Measurements from ENCODE around the gene PHLDB3. TPM values are rescaled to one million over a fixed set of nuclear protein-coding genes. Genes with fewer than 3 reads are reported as not detected.
A peak's percentile ranks its signal among the peaks of the same experiment; 100 is the strongest.

PHLDB3 gene
- total RNA-seq, 1 experiment from 2014 or later, result 33.1 TPM

DNA sequence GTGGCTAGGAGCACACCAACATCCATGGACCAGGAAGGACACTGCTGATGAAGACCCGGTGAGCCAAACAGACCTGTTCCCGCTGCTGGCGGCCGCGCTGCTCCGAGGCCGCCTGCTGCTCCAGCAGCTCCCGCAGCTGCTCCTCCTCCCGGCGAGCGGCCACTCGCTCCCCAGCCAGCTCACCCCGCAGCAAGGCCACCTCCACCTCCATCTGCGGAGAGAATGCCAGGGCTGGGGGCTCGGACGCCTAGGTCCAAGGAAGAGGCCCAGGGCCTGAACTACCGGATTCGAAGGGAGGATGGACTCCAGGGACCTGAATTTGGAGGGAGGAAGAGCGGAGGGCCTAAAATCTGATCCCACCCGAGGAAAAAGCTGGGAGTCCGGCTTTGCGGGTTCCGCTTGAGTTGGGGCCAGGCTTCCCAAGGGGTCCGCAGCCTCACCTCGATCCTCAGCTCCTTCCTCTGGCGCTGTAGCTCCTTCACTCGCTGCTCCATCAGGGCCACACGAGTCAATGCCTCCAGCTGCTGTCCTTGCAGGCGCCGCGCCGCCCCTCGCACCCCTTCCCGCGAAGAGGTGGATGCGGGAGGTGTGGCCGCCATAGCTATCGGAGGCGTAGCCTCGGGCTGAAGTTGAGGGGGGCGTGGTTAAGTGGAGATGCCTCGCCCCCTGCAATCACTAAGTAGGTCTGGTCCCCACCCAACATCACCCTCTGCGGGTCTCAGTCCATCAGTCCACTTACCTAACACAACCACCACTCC lies 2.7 kb downstream of the PHLDB3 start:
- no peak overlapping the region for H3K4me3 Mint-ChIP-seq (ENCODE audit: unreplicated experiment)
- Histone ChIP-seq H3K4me3 (ENCODE audit: low read depth, low read length) (no peak overlapping the region), H3K36me3 (ENCODE audit: control insufficient read depth, insufficient read depth, low read length) (peaks cover 4% of the 10 kb centered on the region), H3K4me1 (peaks cover 29% of the 10 kb centered on the region), H3K27me3 (replicated peaks; ENCODE audit: control insufficient read depth, insufficient read depth, low read length) (no peaks in the 10 kb centered on the region), H3K9me3 (no peaks in the 10 kb centered on the region)
- BruUV-seq (replicated peaks), result no TSS peak
- H3K27ac Mint-ChIP-seq (ENCODE audit: unreplicated experiment), result no peak overlapping the region
- CTCF ChIA-PET, result interaction anchor here (0.6 to 0.7 kb wide), 3 partner anchors 39 to 126 kb away, joined by 3 to 5 read pairs (median 4); no protein-coding TSS in a partner anchor
- H3K4me1 Mint-ChIP-seq (ENCODE audit: low read depth, unreplicated experiment), result peaks cover 43% of the 10 kb centered on the region
- no peaks in the 10 kb centered on the region for H3K27me3 Mint-ChIP-seq (ENCODE audit: insufficient read depth, unreplicated experiment)
- intact Hi-C loops (cut with micrococcal nuclease; ENCODE audit: unreplicated experiment), result loop anchor here (5.0 kb wide), 1 partner anchor 55 kb away; no protein-coding TSS in a partner anchor
- TF ChIP-seq, protein P1, sequence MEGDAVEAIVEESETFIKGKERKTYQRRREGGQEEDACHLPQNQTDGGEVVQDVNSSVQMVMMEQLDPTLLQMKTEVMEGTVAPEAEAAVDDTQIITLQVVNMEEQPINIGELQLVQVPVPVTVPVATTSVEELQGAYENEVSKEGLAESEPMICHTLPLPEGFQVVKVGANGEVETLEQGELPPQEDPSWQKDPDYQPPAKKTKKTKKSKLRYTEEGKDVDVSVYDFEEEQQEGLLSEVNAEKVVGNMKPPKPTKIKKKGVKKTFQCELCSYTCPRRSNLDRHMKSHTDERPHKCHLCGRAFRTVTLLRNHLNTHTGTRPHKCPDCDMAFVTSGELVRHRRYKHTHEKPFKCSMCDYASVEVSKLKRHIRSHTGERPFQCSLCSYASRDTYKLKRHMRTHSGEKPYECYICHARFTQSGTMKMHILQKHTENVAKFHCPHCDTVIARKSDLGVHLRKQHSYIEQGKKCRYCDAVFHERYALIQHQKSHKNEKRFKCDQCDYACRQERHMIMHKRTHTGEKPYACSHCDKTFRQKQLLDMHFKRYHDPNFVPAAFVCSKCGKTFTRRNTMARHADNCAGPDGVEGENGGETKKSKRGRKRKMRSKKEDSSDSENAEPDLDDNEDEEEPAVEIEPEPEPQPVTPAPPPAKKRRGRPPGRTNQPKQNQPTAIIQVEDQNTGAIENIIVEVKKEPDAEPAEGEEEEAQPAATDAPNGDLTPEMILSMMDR (IDR thresholded peaks at IDR 0.05; ENCODE audit: insufficient read depth in 1 of 2, low read depth in 1 of 2, low read length in 1 of 2, severe bottlenecking in 1 of 2, unreplicated experiment in 1 of 2), result no peak
- H3K36me3 Mint-ChIP-seq (ENCODE audit: insufficient read depth, unreplicated experiment), result peaks cover 63% of the 10 kb centered on the region
- POLR2A ChIA-PET, result no interaction called here
- DNase-seq, result no peak
- H3K9me3 Mint-ChIP-seq (ENCODE audit: unreplicated experiment), result no peaks in the 10 kb centered on the region

DNA sequence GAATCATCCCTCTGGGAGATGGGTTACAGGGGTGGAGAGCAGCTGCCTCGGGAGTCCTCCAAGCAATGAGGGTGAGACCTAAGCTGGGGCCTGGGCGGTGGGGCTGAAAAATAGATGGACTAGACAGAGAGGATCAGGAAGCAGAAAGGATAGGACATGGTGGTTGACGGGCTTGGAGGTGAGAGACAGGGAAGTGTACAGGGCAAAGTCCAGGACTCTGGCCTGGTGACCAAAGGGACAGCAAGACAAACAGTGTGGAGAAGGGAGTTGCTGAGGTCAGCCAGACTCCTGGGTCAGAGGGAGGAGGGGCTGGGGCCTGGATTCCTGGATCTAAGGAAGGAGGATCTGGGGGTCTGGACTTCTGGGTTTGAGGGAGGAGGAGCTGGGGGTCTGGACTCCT lies 5.5 kb downstream of the PHLDB3 start:
- H3K27me3 ChIP-seq (replicated peaks; ENCODE audit: control insufficient read depth, insufficient read depth, low read length), result no peaks in the 10 kb centered on the region
- intact Hi-C loops (cut with micrococcal nuclease; ENCODE audit: unreplicated experiment), result no loop called here
- TF ChIP-seq, protein P1 (IDR thresholded peaks at IDR 0.05; ENCODE audit: insufficient read depth in 1 of 2, low read depth in 1 of 2, low read length in 1 of 2, severe bottlenecking in 1 of 2, unreplicated experiment in 1 of 2), result no peak
- DNase-seq, result peak; percentile 53 to 64
- no peak overlapping the region for H3K4me3 ChIP-seq (ENCODE audit: low read depth, low read length)
- H3K9me3 Mint-ChIP-seq (ENCODE audit: unreplicated experiment), result no peaks in the 10 kb centered on the region
- BruUV-seq (replicated peaks), result no TSS peak
- no peaks in the 10 kb centered on the region for H3K27me3 Mint-ChIP-seq (ENCODE audit: insufficient read depth, unreplicated experiment)
- peaks cover 6% of the 10 kb centered on the region for H3K36me3 ChIP-seq (ENCODE audit: control insufficient read depth, insufficient read depth, low read length)
- H3K4me3 Mint-ChIP-seq (ENCODE audit: unreplicated experiment), result peak overlapping the region; percentile 39
- H3K36me3 Mint-ChIP-seq (ENCODE audit: insufficient read depth, unreplicated experiment), result peaks cover 63% of the 10 kb centered on the region
- peaks cover 23% of the 10 kb centered on the region for H3K4me1 ChIP-seq
- ChIA-PET CTCF (no interaction called here), POLR2A (no interaction called here)
- H3K27ac Mint-ChIP-seq (ENCODE audit: unreplicated experiment), result peak overlapping the region; percentile 63
- H3K4me1 Mint-ChIP-seq (ENCODE audit: low read depth, unreplicated experiment), result peaks cover 36% of the 10 kb centered on the region
- no peaks in the 10 kb centered on the region for H3K9me3 ChIP-seq

DNA sequence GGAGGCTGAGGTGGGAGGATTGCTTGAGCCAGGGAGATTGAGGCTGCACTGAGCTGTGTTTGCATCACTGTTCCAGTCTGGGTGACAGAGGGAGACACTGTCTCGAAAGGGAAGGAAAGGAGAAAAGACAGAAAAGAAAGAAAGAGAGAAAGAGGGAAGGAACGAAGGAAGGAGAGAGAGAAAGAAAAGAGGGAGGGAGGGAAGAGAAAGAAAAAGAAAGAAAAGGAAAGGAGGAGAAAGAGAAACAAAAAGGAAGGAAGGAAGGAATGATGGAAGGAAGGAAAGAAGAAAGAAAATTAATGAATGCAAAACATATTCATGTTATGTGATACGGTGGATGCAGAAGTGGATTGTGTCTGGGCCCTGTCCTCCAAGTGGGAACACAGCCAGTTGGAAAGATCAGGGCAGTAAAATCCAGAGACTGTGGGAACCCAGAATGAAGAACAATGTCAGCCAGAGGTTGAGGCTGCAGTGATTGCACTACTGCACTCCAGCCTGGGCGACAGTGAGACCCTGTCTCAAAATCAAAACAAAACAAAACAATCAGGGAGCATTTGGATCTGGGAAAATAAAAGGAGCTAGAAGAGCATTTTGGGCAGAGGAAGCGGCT lies 6.2 kb downstream of the PHLDB3 start:
- Mint-ChIP-seq H3K27me3 (ENCODE audit: insufficient read depth, unreplicated experiment) (no peaks in the 10 kb centered on the region), H3K36me3 (ENCODE audit: insufficient read depth, unreplicated experiment) (peaks cover 56% of the 10 kb centered on the region), H3K4me3 (ENCODE audit: unreplicated experiment) (no peak overlapping the region), H3K9me3 (ENCODE audit: unreplicated experiment) (no peaks in the 10 kb centered on the region), H3K27ac (ENCODE audit: unreplicated experiment) (peak overlapping the region; percentile 63), H3K4me1 (ENCODE audit: low read depth, unreplicated experiment) (peaks cover 31% of the 10 kb centered on the region)
- Histone ChIP-seq H3K27me3 (replicated peaks; ENCODE audit: control insufficient read depth, insufficient read depth, low read length) (no peaks in the 10 kb centered on the region), H3K4me1 (peaks cover 23% of the 10 kb centered on the region), H3K4me3 (ENCODE audit: low read depth, low read length) (no peak overlapping the region), H3K36me3 (ENCODE audit: control insufficient read depth, insufficient read depth, low read length) (peaks cover 6% of the 10 kb centered on the region), H3K9me3 (no peaks in the 10 kb centered on the region)
- intact Hi-C loops (cut with micrococcal nuclease; ENCODE audit: unreplicated experiment), result no loop called here
- CTCF ChIA-PET, result no interaction called here
- BruUV-seq (replicated peaks), result no TSS peak
- TF ChIP-seq, protein P1 (IDR thresholded peaks at IDR 0.05; ENCODE audit: insufficient read depth in 1 of 2, low read depth in 1 of 2, low read length in 1 of 2, severe bottlenecking in 1 of 2, unreplicated experiment in 1 of 2), result no peak
- POLR2A ChIA-PET, result no interaction called here
- no peak for DNase-seq

Data from Caco-2 (cell line).